Measurements from ENCODE around the gene SERPINA3.
"Not testable (repeated sequence)": the region's sequence is repeated elsewhere in the genome, so short reads cannot be mapped to it uniquely, and the experiment has no call there.

Gene SERPINA3

DNA sequence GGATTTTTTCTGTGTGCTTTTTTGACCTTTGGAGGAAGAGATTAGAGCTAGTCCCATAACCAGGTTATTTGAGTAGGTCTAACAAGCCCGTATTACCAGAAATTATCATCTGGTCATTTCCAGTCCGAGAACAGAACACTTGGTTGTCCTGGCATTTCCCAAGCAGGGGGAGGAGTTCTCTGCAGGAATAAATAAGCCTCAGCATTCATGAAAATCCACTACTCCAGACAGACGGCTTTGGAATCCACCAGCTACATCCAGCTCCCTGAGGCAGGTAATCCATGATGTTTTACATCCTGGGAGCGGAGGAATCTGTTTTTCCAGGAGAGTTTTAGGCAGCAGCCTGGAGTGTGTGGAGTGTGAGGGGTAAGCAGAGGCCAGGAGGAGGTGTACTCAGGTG is at the start of gene SERPINA3:
Gene SERPINA3 (plus strand): TSS at position 218 of the 400 bp plus-strand sequence. CDS start 2,051 bp downstream, outside the sequence.
- no peak for DNase-seq

- DNase-seq, result no peak
These were observed 49.0 kb upstream of the SERPINA3 start for GRCh38 chr14:94562941-94563883.

DNA sequence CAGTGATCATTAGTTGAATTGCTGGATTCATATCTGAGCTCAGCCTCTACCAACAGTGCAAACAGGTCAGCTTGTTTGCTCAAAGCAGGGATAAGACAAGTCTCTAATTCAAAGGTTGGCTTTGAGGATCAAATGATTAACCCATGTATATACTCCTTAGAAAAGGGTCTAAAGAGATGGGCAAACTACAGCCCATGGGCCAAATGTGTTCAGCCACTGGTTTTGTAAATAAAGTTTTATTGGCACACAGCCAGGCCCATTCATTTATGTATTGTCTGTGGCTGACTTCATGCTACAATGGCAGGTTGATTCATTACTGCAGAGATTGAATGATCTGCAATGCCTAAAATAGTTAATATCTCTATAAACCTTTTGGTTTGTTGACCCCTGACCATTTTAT is 47.8 kb upstream of the SERPINA3 start:
- DNase-seq, result no peak

DNA sequence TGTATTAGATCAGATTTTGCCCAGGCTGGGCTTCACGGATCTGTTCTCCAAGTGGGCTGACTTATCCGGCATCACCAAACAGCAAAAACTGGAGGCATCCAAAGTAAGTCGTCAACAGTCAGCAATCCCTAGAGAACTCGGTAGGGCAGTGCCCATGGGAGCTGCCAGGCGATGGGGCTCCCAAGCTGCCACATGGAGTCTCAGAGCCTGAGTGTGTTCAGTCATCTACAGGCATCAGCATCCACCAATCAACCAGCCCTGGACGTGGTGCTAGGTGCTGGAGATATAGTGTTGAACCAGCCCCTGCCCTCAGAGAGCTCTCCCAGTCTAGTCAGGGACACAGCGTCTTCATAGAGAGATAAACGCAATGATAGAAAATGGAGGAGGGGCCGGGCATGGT is 44.0 kb upstream of the SERPINA3 start:
- no peak for DNase-seq

- no peak for DNase-seq
These were observed 42.7 kb upstream of the SERPINA3 start for GRCh38 chr14:94569381-94570001.

DNA sequence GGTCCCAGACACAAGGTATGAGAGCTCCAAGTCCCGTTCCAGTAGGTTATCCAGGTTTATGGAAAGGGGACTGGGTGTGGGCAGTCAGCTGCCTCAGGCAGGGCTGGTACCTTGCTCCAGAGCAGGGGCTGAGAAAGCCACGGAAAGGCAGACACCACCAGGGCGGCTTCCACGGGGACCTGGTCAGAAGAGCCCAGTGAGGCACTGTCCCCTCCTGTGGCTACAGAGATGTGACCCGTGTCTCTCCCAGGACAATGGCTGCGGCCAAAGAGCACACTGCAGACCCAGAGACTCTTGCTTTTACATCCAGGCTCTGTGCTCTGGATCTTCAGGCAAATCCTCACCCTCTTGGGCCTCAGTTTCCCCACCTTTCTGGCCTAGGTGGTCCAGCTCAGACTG is 42.2 kb upstream of the SERPINA3 start:
- DNase-seq, result no peak

- no peak for DNase-seq
These were observed 41.8 kb upstream of the SERPINA3 start for GRCh38 chr14:94570440-94570839.

- DNase-seq, result no peak
These were observed 40.8 kb upstream of the SERPINA3 start for GRCh38 chr14:94571395-94571794.

DNA sequence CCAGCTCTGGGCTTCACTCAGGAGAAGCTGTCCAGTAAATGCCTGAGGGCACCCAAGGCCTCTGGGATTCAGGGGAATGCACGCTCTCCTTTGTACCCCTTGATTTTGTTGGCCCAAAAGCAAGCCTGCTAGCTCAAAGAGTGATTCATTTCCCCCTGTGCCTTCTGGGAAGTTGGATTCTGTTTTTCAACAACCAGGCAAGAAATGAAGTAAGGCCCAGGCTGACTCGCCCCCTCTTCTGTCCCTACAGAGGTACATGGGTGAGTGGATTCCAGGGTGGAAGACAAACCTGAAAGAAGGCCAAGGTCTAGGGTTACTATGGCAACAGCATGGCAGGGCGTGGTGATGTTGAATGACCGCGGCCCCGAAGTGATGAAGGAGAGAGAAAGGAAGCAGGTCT is 40.2 kb upstream of the SERPINA3 start:
- no peak for DNase-seq

- DNase-seq, result no peak
These were observed 39.4 kb upstream of the SERPINA3 start for GRCh38 chr14:94572637-94573303.

DNA sequence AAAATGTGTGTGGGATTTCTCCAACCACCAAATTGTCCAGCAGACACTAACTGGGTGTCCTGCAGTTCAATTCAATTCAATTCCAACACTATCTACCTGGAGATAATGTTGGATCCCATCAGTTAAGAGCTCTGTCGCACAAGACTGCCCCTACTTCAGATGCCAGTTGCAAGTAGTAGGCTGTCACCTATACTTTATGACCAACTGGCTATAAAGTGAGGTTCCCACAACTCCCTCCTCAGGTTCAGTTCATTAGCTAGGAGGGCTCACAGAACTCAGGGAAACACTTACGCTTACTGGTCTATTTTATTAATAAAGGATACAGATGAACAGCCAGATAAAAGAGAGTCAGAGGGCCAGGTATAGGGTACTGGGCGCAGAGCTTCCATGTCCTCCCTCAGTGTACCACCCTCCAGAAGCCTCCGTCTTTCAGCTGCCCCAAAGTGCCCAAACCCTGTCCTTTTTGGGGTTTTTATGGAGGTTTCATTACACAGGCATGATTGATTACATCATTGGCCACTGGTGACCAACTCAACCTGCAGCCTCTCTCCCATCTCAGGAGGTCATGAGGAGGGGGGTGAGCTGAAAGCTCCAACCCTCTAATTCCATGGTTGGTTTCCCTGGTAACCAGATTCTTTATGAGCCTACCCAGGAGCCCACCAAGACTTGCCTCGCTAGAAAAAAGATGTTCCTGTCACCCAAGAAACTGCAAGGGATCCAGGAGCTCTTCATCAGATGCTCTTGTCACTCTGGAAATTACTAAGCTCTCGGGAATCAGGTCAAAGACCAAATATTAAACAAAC is 38.5 kb upstream of the SERPINA3 start:
- DNase-seq, result no peak

- DNase-seq, result no peak
These were observed 37.9 kb upstream of the SERPINA3 start for GRCh38 chr14:94574336-94574735.

DNA sequence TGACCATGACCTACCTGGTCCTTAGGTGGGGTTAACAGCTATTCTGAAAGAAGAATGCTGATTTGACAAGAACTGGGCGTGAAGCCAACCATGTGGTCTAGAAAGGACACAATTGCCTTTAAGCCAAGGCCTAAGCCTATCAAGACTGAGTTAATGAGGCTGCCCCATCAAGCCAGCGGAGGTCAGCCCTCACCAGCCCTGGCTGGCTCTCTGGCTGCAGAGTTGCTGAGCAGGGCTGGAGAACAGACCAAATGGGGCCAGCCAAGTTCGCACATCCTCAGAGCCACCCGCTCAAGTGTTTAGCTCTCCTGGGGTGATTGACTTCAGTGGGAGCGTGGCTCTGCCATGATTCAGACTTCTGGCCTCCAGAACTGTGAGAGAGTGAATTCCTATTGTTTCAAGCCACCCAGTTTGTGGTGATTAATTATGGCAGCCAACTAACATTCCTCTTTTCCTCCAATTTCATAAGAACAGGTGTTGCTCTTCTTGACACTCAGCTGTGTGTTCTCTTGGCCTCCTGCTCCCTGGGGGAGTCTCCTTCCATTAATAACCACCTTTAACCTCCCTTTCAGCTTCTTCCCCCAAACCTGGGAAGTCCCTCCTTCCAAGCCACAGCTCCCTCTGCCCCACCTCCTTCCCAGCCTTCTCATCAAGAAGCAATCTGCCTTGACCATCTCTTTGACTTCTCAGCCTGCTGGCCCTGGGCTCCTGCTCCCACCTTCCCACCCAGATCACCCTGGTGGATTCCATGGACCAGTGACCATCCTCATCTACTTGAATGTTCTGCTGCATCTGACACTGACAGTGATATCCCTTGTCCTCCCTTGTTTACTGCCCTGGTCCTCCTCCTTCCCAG is 36.2 kb upstream of the SERPINA3 start:
- DNase-seq, result no peak

DNA sequence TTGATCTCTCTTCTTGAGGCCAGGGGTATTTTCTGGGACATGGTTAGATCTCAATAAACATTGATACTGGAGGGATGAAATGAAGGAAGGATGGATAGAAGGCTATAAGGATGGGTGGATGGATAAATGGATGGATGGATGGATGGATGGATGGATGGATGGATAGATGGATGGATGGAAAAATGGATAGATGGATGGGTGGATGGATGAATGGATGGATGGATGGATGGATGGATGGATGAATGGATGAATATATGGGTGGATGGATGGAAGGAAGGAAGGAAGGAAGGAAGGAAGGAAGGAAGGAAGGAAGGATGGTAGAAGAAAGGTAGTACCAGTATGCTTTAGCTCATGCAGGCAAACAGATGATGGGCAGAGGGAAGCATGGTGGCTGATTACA is 34.7 kb upstream of the SERPINA3 start:
- DNase-seq, result not testable (repeated sequence)

- no peak for DNase-seq
These were observed 33.5 kb upstream of the SERPINA3 start for GRCh38 chr14:94578712-94579111.

- DNase-seq, result no peak
These were observed 30.8 kb upstream of the SERPINA3 start, which contains the start of gene SERPINA5 for GRCh38 chr14:94581127-94581999. SERPINA5 (plus strand) TSS chr14:94581426; CDS start chr14:94587363, 5,937 bp downstream.

DNA sequence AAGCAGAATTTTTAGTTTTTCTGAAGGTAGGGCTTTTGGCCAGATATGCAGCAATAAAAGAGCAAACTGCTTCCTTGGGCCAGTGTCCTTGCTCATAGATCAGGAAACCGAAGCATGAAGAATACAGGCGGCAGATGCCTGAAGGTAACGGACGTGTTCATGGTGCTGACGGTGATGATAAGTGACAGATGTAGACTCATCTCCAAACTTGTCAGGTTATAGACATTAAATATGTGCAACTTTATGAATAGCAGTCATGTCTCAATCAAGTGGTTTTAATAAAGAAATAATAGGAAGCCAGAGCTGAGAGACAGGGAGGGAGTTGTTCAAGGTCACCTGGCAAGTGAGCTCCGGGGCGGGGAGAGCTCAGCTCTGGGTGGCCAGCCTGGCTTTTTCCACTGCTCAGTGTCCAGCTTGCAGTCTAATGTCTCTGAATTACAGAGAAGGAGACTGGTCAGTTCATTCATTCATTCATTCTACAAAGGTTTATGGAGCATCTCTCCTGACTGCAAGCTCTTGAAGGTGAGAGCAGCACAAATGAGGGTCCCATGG is 29.9 kb upstream of the SERPINA3 start:
- no peak for DNase-seq

- DNase-seq, result no peak
These were observed 29.3 kb upstream of the SERPINA3 start for GRCh38 chr14:94582851-94583250.

DNA sequence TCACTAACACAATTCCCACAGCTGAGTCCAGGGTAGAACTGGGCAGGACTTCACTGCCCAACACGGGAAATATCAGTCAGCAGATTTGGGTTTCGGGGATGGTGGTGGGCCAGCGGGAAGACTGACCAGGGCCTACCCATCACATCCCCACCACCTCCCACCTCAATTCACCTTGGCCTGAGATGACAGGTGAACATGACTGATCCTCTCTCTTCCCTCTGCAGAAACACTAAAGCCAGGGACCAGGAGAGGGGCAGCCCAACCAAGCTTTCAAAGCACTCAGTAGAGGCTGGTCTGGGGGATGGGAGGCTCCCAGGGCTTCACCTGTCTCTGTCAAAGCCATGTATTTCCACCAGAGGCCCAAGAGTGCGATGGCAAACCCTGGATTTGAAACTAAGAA is 28.6 kb upstream of the SERPINA3 start:
- DNase-seq, result no peak

- DNase-seq, result no peak
These were observed 27.5 kb upstream of the SERPINA3 start for GRCh38 chr14:94584591-94585280.

Data from activated T-cell treated with anti-CD3 and anti-CD28 coated beads, Interleukin-2, amount 50 U/mL, for 48 hours (primary cell).